Sciatic nerve (tissue), 2 donors: ENCODE data around the gene ZNRD2. TPM values are rescaled to one million over a fixed set of nuclear protein-coding genes. Genes with fewer than 3 reads are reported as not detected.

ENCODE experiments used
- ATAC-seq: fragments of 200-7000 bp; cut with Tn5 transposase; one replicate; pipeline ENCODE4 v1.9.1; 2020; ENCODE audit warnings: mild to moderate bottlenecking, moderate library complexity
- DNase-seq: peaks from one replicate; pipeline ENCODE4 v3.0.0-alpha.2; 2020; ENCODE audit warnings: low spot score
- intact Hi-C: fragments of 100-400 bp; cut with DNase I; formaldehyde crosslinking; loops from one replicate; pipeline ENCODE4 v1.14.2; 2022
- total RNA-seq: library from RNA; stranded (reverse); fragmentation: NEBNext Ultra II Directional; extraction: Animal tissue kit (Norgen Biotek cat#: 25700); gene quantifications from one replicate; pipeline ENCODE4 v1.2.1, GENCODE V29; 2021
- donor health status: DM: no; HTN: no; CAD: no.
- donor health status: DM: no; HTN: no; CAD: no.

The ZNRD2 gene
- total RNA-seq, 1 donor from 2014 or later, result 23.7 TPM

DNA sequence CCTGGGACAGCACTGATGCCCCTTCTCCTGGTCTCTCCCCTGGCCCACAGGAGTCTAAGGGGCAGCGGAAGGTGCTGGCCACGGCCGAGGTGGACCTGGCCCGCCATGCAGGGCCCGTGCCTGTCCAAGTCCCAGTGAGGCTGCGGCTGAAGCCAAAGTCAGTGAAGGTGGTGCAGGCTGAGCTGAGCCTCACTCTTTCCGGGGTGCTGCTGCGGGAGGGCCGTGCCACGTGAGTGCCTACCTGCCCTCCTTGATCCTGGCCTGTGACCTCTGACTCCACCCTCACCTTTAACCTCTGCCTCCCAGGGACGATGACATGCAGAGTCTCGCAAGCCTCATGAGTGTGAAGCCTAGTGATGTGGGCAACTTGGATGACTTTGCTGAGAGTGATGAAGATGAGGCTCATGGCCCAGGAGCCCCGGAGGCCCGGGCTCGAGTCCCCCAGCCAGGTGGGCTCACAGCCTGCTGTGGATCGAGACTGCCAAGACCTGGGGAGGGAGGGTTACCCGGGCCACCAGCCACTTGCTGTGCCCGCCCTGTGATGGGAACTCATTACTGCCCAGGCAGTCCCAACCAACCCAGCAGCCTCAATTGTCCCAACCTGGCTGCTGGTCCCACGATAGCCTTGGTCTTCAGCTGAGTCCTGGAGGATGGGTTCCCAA lies 9.9 kb downstream of the ZNRD2 start:
- DNase-seq (no peak), ATAC-seq (no peak)
- intact Hi-C loops, result no loop called here

DNA sequence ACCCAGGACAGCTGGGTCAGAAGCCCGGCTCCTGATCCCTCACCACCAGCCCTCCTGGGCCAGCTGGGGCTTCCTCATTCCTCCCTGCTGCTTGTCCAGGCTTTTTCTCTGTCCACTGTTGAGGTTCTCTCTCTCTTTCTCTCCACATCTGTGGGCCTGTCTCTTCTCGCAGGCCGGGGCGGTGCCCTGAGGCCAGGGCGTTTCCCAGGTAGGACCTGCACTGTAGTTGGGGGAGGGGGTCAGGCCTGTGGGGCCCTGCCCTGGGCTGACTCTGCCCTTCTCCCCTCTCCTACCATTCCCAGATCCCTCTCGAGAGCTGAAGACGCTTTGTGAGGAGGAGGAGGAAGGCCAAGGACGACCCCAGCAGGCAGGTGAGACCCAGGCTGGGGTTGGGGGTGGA lies 10.5 kb downstream of the ZNRD2 start:
- intact Hi-C loops, result no loop called here
- no peak for ATAC-seq

DNA sequence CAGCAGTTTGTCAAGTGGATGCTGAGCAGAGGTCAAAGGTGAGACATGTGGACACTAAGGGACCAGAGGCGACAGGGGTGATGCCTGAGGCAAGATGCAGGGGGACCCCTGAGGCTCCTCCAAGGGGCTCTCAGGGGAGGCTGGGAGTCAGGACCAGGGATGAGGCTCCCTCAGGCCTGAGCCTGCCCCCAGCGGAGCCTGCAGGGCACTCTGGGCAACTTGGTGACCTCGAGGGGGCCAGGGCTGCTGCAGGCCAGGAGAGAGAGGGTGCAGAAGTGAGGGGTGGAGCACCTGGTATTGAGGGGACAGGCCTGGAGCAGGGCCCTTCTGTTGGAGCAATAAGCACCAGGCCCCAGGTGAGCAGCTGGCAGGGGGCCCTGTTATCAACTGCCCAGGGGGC lies 11.7 kb downstream of the ZNRD2 start:
- DNase-seq (no peak), ATAC-seq (no peak)
- intact Hi-C loops, result no loop called here

More for the DNA sequence above, 10.5 kb downstream of the ZNRD2 start:
- no peak for DNase-seq

DNA sequence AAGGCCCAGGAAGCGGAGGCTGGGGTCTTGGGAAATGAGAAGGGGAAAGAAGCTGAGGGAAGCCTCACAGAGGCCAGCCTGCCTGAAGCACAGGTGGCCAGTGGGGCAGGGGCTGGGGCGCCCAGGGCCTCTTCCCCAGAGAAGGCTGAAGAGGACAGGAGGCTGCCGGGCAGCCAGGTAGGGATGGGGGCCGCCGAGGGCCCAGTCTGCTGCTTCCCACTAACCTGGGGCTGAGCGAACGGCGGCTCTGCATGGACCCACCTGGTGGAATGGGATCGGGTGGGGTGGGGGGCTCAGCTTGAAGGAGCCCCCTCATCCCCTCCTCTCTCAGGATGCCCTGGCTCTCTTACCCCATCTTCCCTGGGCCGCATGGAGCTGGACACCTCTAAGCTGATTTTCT lies 13.3 kb downstream of the ZNRD2 start:
- intact Hi-C loops, result no loop called here
- DNase-seq (no peak), ATAC-seq (no peak)

DNA sequence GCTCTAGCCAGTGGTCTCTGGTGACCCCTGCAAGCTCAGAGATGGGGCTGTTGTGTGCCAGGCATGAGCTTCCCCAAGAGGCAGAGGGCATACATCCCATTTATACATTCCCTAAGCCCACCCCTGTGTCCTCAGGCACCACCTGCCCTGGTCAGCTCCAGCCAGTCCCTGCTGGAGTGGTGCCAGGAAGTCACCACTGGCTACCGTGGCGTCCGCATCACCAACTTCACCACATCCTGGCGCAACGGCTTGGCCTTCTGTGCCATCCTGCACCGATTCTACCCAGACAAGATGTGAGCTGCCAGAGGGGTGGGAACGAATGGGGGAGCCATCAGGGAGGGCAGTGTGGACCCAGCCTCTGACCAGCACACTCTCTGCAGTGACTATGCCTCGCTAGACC lies 13.8 kb downstream of the ZNRD2 start:
- DNase-seq (no peak), ATAC-seq (no peak)
- intact Hi-C loops, result no loop called here

DNA sequence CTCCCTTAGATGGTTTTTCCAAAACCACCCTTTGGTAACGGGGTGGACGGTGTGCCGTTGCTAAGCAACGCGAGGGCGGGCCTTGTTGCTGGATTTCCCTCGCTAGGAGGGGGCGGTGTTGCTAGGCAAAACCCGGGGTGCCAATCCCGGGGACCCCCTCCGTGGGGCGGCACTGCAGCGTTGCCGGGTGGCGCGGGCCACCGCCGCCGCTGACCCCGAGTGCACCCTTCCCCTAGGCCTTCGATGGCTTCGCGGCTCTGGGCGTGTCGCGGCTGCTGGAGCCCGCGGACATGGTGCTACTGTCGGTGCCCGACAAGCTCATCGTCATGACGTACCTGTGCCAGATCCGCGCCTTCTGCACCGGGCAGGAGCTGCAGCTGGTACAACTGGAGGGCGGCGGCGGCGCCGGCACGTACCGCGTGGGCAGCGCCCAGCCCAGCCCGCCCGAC lies 14.5 kb downstream of the ZNRD2 start:
- intact Hi-C loops, result no loop called here
- ATAC-seq (no peak), DNase-seq (no peak)

DNA sequence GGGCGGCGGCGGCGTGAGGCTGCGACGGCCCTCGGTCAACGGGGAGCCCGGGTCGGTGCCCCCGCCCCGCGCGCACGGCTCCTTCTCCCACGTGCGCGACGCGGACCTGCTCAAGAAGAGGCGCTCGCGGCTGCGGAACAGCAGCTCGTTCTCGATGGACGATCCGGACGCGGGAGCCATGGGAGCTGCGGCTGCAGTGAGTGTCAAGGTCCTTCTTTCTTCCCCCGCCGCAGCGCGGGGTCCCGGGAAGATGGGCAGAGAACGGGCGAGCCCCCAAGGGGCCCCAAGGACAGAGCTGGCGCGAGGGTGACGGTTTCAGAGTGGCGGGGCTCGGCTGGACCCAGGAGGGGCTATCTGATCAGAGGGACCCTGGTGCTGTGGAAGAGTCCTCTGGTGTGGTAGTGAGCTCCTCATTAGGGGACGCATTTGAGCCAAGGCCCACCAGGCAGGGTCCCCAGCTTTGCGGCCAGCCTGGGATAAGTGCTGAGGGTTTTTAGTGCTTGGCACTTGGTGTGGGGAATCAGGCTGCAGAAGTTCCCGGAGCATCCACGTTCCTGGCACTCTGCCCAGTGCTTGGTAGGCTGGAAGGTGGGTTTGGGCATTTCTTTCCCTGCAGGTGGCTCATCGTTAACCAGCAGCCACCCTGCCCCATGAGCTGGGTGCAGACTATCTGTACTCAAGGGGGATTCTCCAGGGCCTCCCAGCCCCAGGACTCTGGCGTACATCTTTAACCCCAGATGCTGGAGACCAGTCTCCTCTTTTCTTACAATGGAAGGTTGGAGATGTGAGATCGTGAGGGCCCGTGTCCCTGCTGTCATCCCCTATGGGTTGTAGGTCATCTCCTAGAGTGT lies 15.3 kb downstream of the ZNRD2 start:
- DNase-seq, result no peak
- intact Hi-C loops, result no loop called here
- ATAC-seq, result no peak

DNA sequence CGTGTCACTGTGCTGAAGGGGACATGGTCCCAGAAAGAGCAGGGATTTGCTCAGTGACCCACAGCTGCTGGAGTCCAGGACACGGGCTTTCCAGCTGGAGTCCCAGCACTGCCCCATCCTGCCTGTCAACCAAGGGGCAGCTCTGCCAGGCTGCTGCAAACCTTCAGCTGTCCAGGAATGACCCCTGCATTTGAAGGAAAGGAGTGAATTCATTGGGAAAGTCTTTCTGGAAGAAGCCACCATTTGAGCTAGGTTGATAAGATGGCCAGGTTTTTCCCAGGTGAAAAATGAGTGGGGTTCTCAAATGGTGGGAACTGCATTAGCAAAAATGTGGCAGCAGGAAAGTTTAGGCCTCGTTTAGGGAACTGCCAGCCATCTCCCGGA lies 16.0 kb downstream of the ZNRD2 start:
- DNase-seq, result no peak
- intact Hi-C loops, result no loop called here
- ATAC-seq, result no peak

DNA sequence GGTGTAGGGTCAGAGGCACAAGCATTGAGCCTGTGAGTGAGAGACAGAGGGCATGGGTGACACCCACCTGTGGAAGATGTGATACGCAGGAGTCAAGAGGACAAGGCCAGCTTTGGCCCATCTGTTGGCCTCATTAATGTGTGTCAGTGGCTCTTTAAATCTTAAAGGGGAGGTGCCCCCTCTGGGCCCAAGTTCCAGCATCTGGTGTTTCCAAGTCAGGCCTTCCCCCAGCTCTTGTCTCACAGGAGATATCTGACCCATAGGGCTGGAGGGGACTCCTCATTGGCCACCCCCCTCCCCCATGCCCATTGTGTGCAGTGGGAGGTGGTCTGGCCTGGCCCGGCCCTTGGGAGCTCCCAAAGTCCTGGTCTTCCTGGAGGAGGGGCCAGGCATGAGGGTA lies 16.4 kb downstream of the ZNRD2 start:
- intact Hi-C loops, result no loop called here
- DNase-seq, result no peak
- peak; percentile 3 for ATAC-seq

DNA sequence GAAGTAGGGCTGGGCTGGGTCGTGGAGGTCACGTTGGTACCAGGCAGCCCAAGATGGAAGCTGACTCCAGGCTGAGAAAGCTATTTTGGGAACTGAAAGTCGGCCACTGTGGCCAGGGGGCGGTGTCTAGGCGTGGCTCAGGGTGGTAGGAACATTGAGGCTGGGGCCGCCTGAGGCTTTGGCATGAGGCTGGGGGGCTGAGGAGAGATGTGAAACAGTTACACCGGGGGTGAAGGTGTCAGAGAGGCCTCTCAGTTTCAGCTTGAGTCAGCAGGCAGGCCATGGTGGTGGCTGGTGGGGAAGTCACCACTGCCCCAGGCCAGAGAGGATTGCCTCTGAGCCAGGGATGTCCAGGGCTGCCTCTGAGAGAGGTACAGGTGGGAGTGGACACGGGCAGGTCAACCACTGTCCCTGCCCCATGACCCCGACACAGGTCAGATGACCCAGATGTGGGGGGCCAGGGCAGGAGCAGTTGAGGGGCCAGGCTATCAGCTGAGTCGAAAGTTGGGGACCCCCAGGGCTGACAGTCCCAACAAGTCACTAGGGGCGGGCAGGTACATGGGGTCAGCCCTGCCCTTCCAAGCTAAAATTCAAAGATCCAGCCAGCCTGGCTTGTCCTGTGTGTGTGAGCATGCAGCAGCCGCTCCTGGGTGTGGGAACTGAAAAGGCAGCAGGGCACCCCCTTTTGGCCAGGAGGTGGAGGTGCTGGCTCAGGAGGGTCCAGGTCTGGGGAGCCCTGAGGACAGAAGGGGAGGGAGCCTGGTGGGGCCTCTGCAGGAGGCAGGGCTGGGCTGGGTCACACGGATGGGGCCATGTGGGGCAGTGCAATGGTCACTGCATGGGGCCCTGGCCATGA lies 18.1 kb downstream of the ZNRD2 start:
- intact Hi-C loops, result no loop called here
- DNase-seq, result no peak
- ATAC-seq, result peak; percentile 30

DNA sequence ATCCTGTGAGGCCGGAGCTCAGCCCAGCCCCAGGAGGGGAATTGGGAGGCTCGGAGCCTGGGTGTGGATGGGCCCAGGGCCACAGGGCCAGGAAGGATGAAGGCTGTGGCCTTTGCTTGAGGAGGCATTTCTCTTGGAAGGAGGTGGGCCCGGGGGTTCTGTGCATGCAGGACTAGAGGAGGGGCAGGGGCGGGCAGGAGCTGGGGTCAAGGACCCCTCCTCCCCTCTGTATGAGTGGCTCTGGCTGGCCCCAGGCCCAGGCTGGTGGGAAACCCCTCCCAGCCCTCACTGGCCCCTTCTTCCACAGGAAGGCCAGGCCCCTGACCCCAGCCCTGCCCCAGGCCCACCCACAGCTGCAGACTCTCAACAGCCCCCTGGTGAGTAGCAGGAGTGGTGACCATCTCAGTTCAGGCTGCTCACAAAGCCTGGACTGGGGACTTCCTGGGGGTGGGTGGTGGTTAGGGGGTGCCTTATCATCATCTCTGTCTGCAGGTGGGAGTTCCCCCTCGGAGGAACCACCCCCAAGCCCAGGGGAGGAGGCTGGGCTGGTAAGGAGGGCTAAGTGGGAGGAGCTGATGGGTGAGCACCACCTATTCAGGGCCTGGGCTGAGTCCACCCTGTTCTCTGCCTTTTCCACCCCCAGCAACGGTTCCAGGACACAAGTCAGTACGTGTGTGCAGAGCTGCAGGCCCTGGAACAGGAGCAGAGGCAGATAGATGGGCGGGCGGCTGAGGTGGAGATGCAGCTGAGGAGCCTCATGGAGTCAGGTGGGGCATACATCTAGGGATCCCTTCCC lies 19.4 kb downstream of the ZNRD2 start:
- no peak for DNase-seq
- intact Hi-C loops, result loop anchor here (10.0 kb wide), 2 partner anchors 45 to 215 kb away; no protein-coding TSS in a partner anchor
- ATAC-seq, result peak; percentile 23

DNA sequence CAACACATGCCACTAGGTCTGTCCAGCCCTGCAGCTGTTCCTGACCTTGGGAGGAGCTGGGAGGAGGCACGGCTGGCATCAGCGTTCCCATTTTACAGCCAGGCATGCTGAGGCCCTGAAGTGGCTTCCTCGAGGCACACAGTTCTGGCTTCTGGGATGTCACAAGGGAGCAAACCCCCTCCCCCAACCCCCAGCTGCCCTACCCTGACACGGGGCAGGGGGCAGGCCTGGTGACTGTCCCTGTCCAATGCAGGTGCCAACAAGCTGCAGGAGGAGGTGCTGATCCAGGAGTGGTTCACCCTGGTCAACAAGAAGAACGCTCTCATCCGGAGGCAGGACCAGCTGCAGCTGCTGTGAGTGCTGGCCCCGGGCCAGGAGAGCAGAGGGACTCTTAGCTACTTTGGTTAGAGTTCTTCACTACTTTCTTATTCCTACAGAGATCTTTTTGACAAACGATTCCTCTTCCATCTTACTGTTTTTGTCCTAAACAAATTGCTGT lies 20.0 kb downstream of the ZNRD2 start:
- no peak for DNase-seq
- intact Hi-C loops, result loop anchor here (10.0 kb wide), 2 partner anchors 45 to 215 kb away; no protein-coding TSS in a partner anchor
- peak; percentile 2 for ATAC-seq

DNA sequence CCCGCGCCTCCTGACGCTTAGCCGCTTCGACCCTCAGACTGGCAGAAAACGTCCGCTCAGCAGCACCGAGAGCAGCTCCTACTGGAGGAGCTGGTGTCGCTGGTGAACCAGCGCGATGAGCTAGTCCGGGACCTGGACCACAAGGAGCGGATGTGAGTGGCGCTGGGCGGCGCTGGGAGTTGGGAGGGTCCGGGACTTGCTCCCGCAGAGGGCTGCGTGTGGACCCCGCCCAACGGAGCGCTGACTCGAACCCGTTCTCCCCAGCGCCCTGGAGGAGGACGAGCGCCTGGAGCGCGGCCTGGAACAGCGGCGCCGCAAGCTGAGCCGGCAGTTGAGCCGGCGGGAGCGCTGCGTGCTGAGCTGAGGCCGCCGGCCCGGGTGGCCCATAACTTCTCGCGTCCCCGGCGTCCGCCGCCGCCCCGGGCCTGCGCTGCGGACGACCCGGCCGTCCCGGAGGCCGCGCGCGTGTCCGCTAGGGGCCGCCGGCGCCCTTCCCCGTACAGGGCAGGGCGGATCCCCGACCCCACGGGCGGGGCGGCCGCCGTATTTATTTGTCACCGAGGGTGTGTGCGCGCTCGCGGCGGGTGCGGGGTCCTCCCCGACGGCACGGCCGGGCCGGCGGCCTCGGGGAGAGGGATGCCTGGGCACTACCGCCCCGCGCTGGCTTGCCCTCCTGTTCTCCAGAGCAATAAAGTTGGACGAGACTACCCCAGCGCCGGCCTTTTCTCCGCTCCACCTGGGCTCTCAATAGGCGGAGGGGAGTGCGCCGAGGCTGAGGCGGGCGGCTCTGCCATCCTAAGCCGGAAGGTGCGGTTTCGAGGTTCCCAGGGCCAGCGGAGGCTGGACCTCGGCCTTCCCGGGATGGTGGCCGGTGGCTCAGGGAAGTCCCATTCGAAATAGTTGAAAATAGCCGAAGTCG lies 21.9 kb downstream of the ZNRD2 start:
- ATAC-seq (peak; percentile 51), DNase-seq (no peak)
- intact Hi-C loops, result loop anchor here (10.0 kb wide), 2 partner anchors 47 to 217 kb away; no protein-coding TSS in a partner anchor

DNA sequence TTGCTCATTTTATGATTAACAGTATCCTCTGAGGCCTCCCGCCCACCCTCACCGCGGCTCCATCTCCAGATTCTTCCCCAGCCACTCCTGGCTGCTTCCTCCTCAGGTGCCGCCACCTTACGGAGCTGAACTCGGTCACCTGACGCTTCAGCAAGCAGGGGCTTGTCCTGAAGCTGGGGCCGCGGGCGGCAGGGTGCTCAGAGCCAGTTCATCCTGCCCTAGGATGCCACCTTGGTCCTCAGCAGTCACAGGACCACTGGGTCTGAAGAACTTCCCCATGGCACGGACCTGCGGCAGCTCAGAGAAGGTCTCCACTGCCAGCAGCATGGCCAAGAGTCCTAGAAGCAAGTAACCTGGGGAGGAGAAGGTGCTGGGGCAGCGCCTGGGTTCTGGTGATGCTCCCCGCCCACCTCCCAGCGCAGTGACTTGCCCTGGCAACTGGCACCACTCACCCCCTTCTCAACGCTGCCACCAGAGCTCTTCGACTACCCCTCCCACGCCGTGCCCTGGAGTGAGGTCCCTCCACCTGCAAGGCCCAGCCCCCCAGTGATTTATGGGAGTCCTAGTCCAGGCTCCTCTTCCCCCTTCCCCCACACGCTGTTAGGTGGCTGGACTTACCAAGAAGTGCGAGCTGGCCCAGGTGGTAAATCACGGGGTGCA lies 22.7 kb downstream of the ZNRD2 start:
- no peak for ATAC-seq
- no peak for DNase-seq
- intact Hi-C loops, result loop anchor here (10.0 kb wide), 2 partner anchors 48 to 218 kb away; no protein-coding TSS in a partner anchor

DNA sequence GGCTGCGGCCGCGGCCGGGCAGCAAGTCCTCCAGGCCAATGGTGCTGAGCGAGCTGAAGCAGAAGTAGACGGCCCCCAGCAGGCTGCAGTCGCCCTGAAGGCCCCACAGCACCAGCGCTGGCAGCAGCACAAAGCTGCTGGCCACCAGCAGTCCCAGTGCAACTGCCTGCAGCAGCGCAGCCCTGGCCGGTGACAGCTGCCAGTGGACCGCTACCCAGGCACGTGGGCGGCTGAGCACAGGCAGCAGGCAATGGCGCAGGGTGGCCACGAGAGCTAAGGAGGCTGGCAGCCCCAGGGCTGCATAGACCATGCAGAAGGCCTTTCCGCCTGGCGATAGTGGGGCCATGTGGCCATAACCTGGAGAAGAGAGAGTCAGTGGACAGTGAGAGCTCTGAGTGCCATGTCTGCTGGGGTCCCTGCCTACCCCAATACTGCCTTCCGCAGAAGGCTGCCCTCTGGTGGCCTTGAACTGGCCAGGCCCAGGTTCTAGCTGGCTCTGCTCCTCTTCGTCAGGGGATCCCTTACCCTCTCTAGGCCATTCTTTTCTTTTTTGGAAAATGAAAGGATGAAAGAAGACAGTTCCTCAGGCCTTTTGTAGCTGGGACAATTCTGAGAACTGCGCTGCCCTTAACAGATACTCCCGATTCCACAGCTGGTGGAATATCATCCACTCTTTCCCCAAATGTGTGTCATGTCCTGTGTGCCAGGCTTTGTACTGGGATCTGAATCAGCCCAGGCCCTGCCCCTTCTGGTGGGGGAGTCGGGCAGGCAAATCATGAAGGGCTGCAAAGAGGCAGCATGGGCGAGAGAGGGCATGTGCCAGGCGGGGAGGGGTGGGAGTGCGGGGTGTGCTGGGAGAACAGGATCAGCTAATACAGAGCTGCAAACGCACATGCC lies 23.5 kb downstream of the ZNRD2 start:
- peak; percentile 50 for ATAC-seq
- intact Hi-C loops, result loop anchor here (10.0 kb wide), 2 partner anchors 49 to 219 kb away; no protein-coding TSS in a partner anchor
- DNase-seq, result peak; percentile 73

DNA sequence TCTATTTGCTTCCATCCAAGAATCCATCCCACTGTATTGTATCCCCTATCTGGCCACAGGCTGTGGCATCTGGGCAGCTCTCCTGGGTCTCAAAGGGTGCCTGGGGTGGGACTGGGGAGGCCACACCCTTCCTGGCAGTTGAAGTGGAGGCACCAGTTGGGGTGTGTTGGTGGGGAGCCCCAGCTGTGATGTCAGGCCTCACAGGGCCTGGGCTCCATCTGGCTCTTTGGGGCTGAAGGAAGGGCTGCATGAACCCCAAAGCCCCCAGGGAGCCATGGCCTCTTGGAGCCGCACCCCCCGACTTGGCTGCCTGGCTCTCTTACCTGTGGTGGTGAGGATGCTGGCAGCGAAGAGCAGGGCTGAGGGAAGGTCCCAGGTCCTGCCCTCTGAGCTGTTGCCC lies 24.9 kb downstream of the ZNRD2 start:
- intact Hi-C loops, result loop anchor here (10.0 kb wide), 2 partner anchors 50 to 220 kb away; no protein-coding TSS in a partner anchor
- ATAC-seq, result no peak

More for the DNA sequence above, 24.9 kb downstream of the ZNRD2 start:
- DNase-seq, result no peak
